ENCODE data around the gene ZNF683. TPM values are rescaled to one million over a fixed set of nuclear protein-coding genes. Genes with fewer than 3 reads are reported as not detected.

ZNF683 gene
- total and polyA plus RNA-seq, 9 of the 15 experiments (the other 6 are each of a cell fraction or from before 2014, with no cell fraction given) = not detected

- TF ChIP-seq TFAP4 (CRISPR knock-in tag; IDR thresholded peaks at IDR 0.05; ENCODE audit: borderline replicate concordance) (peak; percentile 72), ZNF699 (CRISPR knock-in tag; IDR thresholded peaks at IDR 0.05; ENCODE audit: insufficient replicate concordance) (no peak), CBFA2T3 (IDR thresholded peaks at IDR 0.05) (0 out of 2 replicates have a peak, but pooled peaks have one; percentile 9), KDM1A (IDR thresholded peaks at IDR 0.05) (peak in 1 of 2 experiments; percentile 9; a peak in 1 of 4 replicates), RBM25 (IDR thresholded peaks at IDR 0.05; ENCODE audit: low read depth, low read length, severe bottlenecking) (peak; percentile 74), CREM (IDR thresholded peaks at IDR 0.05; ENCODE audit: low read depth) (peak; percentile 65), RCOR1 (IDR thresholded peaks at IDR 0.05; ENCODE audit: borderline replicate concordance in 1 of 2, low read depth in 2 of 2, low read length in 2 of 2) (peak in 1 of 2 experiments; percentile 36; a peak in 1 of 4 replicates), ZNF134 (CRISPR knock-in tag; conservative IDR thresholded peaks at IDR 0.05) (no peak), ZFP36 (IDR thresholded peaks at IDR 0.05; ENCODE audit: low read depth, low read length, partially characterized antibody) (peak; percentile 91), JUND (IDR thresholded peaks at IDR 0.05; ENCODE audit: borderline replicate concordance, low read depth, low read length) (peak; percentile 85), JUND (tag; IDR thresholded peaks at IDR 0.05; ENCODE audit: borderline replicate concordance, low read depth, low read length) (peak; percentile 88), COPS2 (conservative IDR thresholded peaks at IDR 0.05) (no peak), ZC3H4 (CRISPR knock-in tag; IDR thresholded peaks at IDR 0.05; ENCODE audit: borderline replicate concordance) (no peak), ATF1 (CRISPR knock-in tag; IDR thresholded peaks at IDR 0.05) (no peak), ATF1 (tag; IDR thresholded peaks at IDR 0.05) (peak; percentile 80), CREB1 (IDR thresholded peaks at IDR 0.05) (0 out of 2 replicates have a peak, but pooled peaks have one; percentile 29), CREB1 (CRISPR knock-in tag; IDR thresholded peaks at IDR 0.05) (peak; percentile 55; the same call in 1 of the 2 replicates), PTTG1 (tag; IDR thresholded peaks at IDR 0.05; ENCODE audit: low read depth) (no peak), GABPB1 (CRISPR knock-in tag; IDR thresholded peaks at IDR 0.05) (0 out of 2 replicates have a peak, but pooled peaks have one; percentile 24), DACH1 (IDR thresholded peaks at IDR 0.05; ENCODE audit: partially characterized antibody) (peak; percentile 75), CTCFL (IDR thresholded peaks at IDR 0.05; ENCODE audit: borderline replicate concordance, insufficient read depth, low read depth, low read length, poor library complexity, severe bottlenecking) (no peak), MAX (CRISPR knock-in tag; IDR thresholded peaks at IDR 0.05) (0 out of 2 replicates have a peak, but pooled peaks have one; percentile 31), ZNF507 (tag; conservative IDR thresholded peaks at IDR 0.05) (no peak), SMARCA5 (IDR thresholded peaks at IDR 0.05) (peak; percentile 89), U2AF2 (optimal IDR thresholded peaks at IDR 0.05; ENCODE audit: low read depth, low read length) (no peak), STAG1 (CRISPR knock-in tag; IDR thresholded peaks at IDR 0.05; ENCODE audit: borderline replicate concordance) (no peak), ZNF780A (CRISPR knock-in tag; IDR thresholded peaks at IDR 0.05) (no peak), LARP7 (IDR thresholded peaks at IDR 0.05) (no peak)
Measured at GRCh38 chr1:26358411-26359384, 13.9 kb downstream of the ZNF683 start (continued).
